ENCODE data around the gene CFAP221. TPM values are rescaled to one million over a fixed set of nuclear protein-coding genes. Genes with fewer than 3 reads are reported as not detected.

CFAP221 gene
- total RNA-seq, 1 donor from 2014 or later, result not detected

- H3K9me3 Mint-ChIP-seq (ENCODE audit: unreplicated experiment), result no peaks in the 10 kb centered on the region
- no peak for TF ChIP-seq CTCF (IDR thresholded peaks at IDR 0.05)
- peaks cover 28% of the 10 kb centered on the region for H3K27me3 Mint-ChIP-seq (ENCODE audit: unreplicated experiment)
- H3K4me1 Mint-ChIP-seq (ENCODE audit: unreplicated experiment), result no peaks in the 10 kb centered on the region
- H3K36me3 Mint-ChIP-seq (ENCODE audit: unreplicated experiment), result no peaks in the 10 kb centered on the region
- peak; percentile 60 for DNase-seq (ENCODE audit: extremely low spot score, unreplicated experiment)
- H3K27ac Mint-ChIP-seq (ENCODE audit: unreplicated experiment), result no peak overlapping the region
- H3K4me3 Mint-ChIP-seq (ENCODE audit: unreplicated experiment), result no peak overlapping the region
Observed at GRCh38 chr2:119519057-119519408, 25.2 kb upstream of the CFAP221 start.

- H3K9me3 Mint-ChIP-seq (ENCODE audit: unreplicated experiment), result no peaks in the 10 kb centered on the region
- peaks cover 43% of the 10 kb centered on the region for H3K27me3 Mint-ChIP-seq (ENCODE audit: unreplicated experiment)
- H3K4me1 Mint-ChIP-seq (ENCODE audit: unreplicated experiment), result no peaks in the 10 kb centered on the region
- no peaks in the 10 kb centered on the region for H3K36me3 Mint-ChIP-seq (ENCODE audit: unreplicated experiment)
- H3K4me3 Mint-ChIP-seq (ENCODE audit: unreplicated experiment), result no peak overlapping the region
- no peak for TF ChIP-seq CTCF (IDR thresholded peaks at IDR 0.05)
- peak; percentile 49 for DNase-seq (ENCODE audit: extremely low spot score, unreplicated experiment)
- H3K27ac Mint-ChIP-seq (ENCODE audit: unreplicated experiment), result no peak overlapping the region
Observed at GRCh38 chr2:119520696-119521432, 23.4 kb upstream of the CFAP221 start.

GRCh38 chr2:119521433-119522050, 22.7 kb upstream of the CFAP221 start:
- DNase-seq (ENCODE audit: extremely low spot score, unreplicated experiment), result peak; percentile 59
- H3K27ac Mint-ChIP-seq (ENCODE audit: unreplicated experiment), result no peak overlapping the region
- no peaks in the 10 kb centered on the region for H3K9me3 Mint-ChIP-seq (ENCODE audit: unreplicated experiment)
- TF ChIP-seq CTCF (IDR thresholded peaks at IDR 0.05), result no peak
- peaks cover 50% of the 10 kb centered on the region for H3K27me3 Mint-ChIP-seq (ENCODE audit: unreplicated experiment)
- no peaks in the 10 kb centered on the region for H3K36me3 Mint-ChIP-seq (ENCODE audit: unreplicated experiment)
- H3K4me3 Mint-ChIP-seq (ENCODE audit: unreplicated experiment), result no peak overlapping the region
- H3K4me1 Mint-ChIP-seq (ENCODE audit: unreplicated experiment), result no peaks in the 10 kb centered on the region

GRCh38 chr2:119522671-119523070, 21.6 kb upstream of the CFAP221 start:
- Mint-ChIP-seq H3K4me1 (ENCODE audit: unreplicated experiment) (no peaks in the 10 kb centered on the region), H3K9me3 (ENCODE audit: unreplicated experiment) (no peaks in the 10 kb centered on the region), H3K27ac (ENCODE audit: unreplicated experiment) (no peak overlapping the region), H3K36me3 (ENCODE audit: unreplicated experiment) (no peaks in the 10 kb centered on the region), H3K4me3 (ENCODE audit: unreplicated experiment) (no peak overlapping the region), H3K27me3 (ENCODE audit: unreplicated experiment) (peaks cover 59% of the 10 kb centered on the region)
- DNase-seq (ENCODE audit: extremely low spot score, unreplicated experiment), result peak; percentile 32
- no peak for TF ChIP-seq CTCF (IDR thresholded peaks at IDR 0.05)

- TF ChIP-seq CTCF (IDR thresholded peaks at IDR 0.05), result no peak
- Mint-ChIP-seq H3K27me3 (ENCODE audit: unreplicated experiment) (peaks cover 65% of the 10 kb centered on the region), H3K4me3 (ENCODE audit: unreplicated experiment) (no peak overlapping the region), H3K36me3 (ENCODE audit: unreplicated experiment) (no peaks in the 10 kb centered on the region), H3K4me1 (ENCODE audit: unreplicated experiment) (no peaks in the 10 kb centered on the region), H3K9me3 (ENCODE audit: unreplicated experiment) (no peaks in the 10 kb centered on the region), H3K27ac (ENCODE audit: unreplicated experiment) (no peak overlapping the region)
- DNase-seq (ENCODE audit: extremely low spot score, unreplicated experiment), result peak; percentile 69
Observed at GRCh38 chr2:119523383-119523951, 20.8 kb upstream of the CFAP221 start.
